Upper lobe of right lung (tissue), 1 donor: Measurements from ENCODE around the gene ITGA1. TPM values are rescaled to one million over a fixed set of nuclear protein-coding genes. Genes with fewer than 3 reads are reported as not detected.

ENCODE experiments used
- ATAC-seq: fragments of 200-7000 bp; cut with Tn5 transposase; one replicate; pipeline ENCODE4 v1.9.1; 2020; ENCODE audit warnings: mild to moderate bottlenecking, moderate library complexity
- DNase-seq: peaks from one replicate; pipeline ENCODE4 v3.0.0-alpha.2; 2020
- H3K27ac ChIP-seq: fragments of 200-600 bp; one replicate; pipeline ENCODE4 v1.8.0; 2022
- H3K27me3 ChIP-seq: fragments of 200-600 bp; one replicate; pipeline ENCODE4 v1.8.0; 2022; ENCODE audit warnings: mild to moderate bottlenecking
- H3K36me3 ChIP-seq: fragments of 200-600 bp; one replicate; pipeline ENCODE4 v1.8.0; 2022
- H3K4me1 ChIP-seq: fragments of 200-600 bp; one replicate; pipeline ENCODE4 v1.8.0; 2022
- H3K4me3 ChIP-seq: fragments of 200-600 bp; one replicate; pipeline ENCODE4 v1.8.0; 2022; ENCODE audit warnings: mild to moderate bottlenecking
- H3K9me3 ChIP-seq: fragments of 200-600 bp; one replicate; pipeline ENCODE4 v1.8.0; 2022
- intact Hi-C: fragments of 100-400 bp; cut with DNase I; formaldehyde crosslinking; loops from one replicate; pipeline ENCODE4 v1.11.0; 2022
- total RNA-seq: library from RNA; stranded (reverse); fragmentation: NEBNext Ultra II Directional; extraction: Animal tissue kit (Norgen Biotek cat#: 25700); gene quantifications from one replicate; pipeline ENCODE4 v1.2.1, GENCODE V29; 2021
- TF ChIP-seq, protein P1 (sequence below): fragments of 200-600 bp; IDR thresholded peaks from one replicate; pipeline ENCODE4 v1.8.0; 2022; ENCODE audit warnings: antibody characterized with exemption
- donor health status: DM: no; HTN: yes; CAD: no; lungs with severe emphysema.

ITGA1 gene
- total RNA-seq, 1 donor from 2014 or later: 94.8 TPM

- peaks cover 17% of the 10 kb centered on the region for H3K4me1 ChIP-seq
- intact Hi-C loops: no loop called here
- ATAC-seq: no peak
These were observed 80.1 kb downstream of the ITGA1 start for GRCh38 chr5:52867809-52868208.

DNA sequence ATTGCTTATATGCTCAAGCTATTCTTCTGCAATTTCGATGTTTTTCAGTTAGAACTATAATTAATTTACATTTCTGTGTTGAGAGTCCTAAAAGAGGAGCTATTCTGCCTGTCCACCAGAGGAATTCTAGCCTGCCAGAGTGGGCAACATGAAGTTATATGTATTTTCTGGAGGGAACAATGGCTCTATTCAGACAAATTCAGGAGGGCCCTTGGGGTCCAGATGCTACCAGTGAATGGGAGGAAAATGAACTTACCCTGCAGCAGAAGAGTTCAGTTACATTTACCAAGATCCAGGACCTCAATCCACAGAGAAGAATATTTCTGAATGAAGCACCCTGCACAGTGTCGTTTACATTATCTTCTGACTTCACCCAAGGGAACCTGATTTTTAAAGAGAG lies 80.7 kb downstream of the ITGA1 start:
- H3K9me3 ChIP-seq: no peaks in the 10 kb centered on the region
- H3K4me1 ChIP-seq: peaks cover 17% of the 10 kb centered on the region
- TF ChIP-seq, protein P1, sequence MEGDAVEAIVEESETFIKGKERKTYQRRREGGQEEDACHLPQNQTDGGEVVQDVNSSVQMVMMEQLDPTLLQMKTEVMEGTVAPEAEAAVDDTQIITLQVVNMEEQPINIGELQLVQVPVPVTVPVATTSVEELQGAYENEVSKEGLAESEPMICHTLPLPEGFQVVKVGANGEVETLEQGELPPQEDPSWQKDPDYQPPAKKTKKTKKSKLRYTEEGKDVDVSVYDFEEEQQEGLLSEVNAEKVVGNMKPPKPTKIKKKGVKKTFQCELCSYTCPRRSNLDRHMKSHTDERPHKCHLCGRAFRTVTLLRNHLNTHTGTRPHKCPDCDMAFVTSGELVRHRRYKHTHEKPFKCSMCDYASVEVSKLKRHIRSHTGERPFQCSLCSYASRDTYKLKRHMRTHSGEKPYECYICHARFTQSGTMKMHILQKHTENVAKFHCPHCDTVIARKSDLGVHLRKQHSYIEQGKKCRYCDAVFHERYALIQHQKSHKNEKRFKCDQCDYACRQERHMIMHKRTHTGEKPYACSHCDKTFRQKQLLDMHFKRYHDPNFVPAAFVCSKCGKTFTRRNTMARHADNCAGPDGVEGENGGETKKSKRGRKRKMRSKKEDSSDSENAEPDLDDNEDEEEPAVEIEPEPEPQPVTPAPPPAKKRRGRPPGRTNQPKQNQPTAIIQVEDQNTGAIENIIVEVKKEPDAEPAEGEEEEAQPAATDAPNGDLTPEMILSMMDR: no peak
- H3K36me3 ChIP-seq: peaks cover 3% of the 10 kb centered on the region
- H3K27ac ChIP-seq: no peak overlapping the region
- no peak overlapping the region for H3K4me3 ChIP-seq
- ATAC-seq (no peak), DNase-seq (no peak)
- intact Hi-C loops: no loop called here
- H3K27me3 ChIP-seq: no peaks in the 10 kb centered on the region

More at GRCh38 chr5:52867809-52868208, 80.1 kb downstream of the ITGA1 start:
- Histone ChIP-seq H3K27me3 (no peaks in the 10 kb centered on the region), H3K9me3 (no peaks in the 10 kb centered on the region), H3K4me3 (no peak overlapping the region), H3K27ac (no peak overlapping the region), H3K36me3 (peaks cover 3% of the 10 kb centered on the region)
- TF ChIP-seq, protein P1: no peak
- DNase-seq: no peak

DNA sequence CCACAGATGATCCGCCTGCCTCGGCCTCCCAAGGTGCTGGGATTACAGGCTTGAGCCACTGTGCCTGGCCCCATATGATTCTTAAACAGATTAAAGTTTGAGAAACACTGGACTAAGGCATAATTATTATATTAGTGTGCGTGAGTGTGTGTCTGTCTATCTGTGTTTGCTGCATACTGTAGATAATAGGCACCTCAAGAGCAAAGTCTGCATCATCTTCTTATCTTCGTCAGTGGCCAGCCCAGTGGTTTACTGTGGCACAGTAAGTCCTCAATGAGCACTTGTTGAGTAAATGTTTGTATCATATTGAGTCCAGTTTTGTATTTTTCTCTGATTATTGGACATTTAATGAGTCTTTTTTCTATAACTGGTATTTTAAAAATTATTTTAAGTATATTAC lies 81.7 kb downstream of the ITGA1 start:
- no peak for ATAC-seq

GRCh38 chr5:52870448-52870847 lies 82.7 kb downstream of the ITGA1 start:
- TF ChIP-seq, protein P1: no peak

More for the DNA sequence above, 81.7 kb downstream of the ITGA1 start:
- Histone ChIP-seq H3K9me3 (no peaks in the 10 kb centered on the region), H3K36me3 (peaks cover 3% of the 10 kb centered on the region), H3K4me1 (peaks cover 7% of the 10 kb centered on the region), H3K4me3 (no peak overlapping the region), H3K27me3 (no peaks in the 10 kb centered on the region), H3K27ac (no peak overlapping the region)
- TF ChIP-seq, protein P1: no peak
- DNase-seq: no peak
- intact Hi-C loops: no loop called here

DNA sequence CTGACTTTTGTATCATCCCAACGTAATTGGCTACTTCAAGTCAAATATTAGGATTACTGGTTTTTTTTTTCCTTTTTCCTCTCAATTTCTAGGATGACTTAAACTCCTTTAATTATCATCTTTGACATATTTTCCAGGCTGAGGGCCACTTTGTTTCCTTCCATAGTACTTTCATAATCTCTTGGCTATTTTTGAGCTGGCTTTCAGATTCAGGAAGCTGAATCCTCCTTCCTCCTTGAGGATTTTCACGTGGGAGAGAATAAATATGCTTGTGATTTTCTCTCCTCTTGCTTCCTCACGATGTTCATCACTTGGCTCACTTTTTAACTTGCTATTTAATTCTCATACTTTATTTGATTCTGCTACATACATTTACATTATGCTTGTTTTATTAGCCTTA lies 88.1 kb downstream of the ITGA1 start:
- Histone ChIP-seq H3K27ac (no peak overlapping the region), H3K9me3 (no peaks in the 10 kb centered on the region), H3K27me3 (no peaks in the 10 kb centered on the region), H3K4me3 (no peak overlapping the region), H3K36me3 (no peaks in the 10 kb centered on the region), H3K4me1 (no peaks in the 10 kb centered on the region)
- TF ChIP-seq, protein P1: no peak
- no peak for ATAC-seq
- intact Hi-C loops: no loop called here
- no peak for DNase-seq

More at GRCh38 chr5:52870448-52870847, 82.7 kb downstream of the ITGA1 start:
- Histone ChIP-seq H3K27ac (no peak overlapping the region), H3K4me3 (no peak overlapping the region), H3K36me3 (peaks cover 3% of the 10 kb centered on the region), H3K9me3 (no peaks in the 10 kb centered on the region), H3K4me1 (no peaks in the 10 kb centered on the region), H3K27me3 (no peaks in the 10 kb centered on the region)
- ATAC-seq (peak; percentile 59), DNase-seq (no peak)
- intact Hi-C loops: no loop called here

GRCh38 chr5:52876456-52876855 lies 88.7 kb downstream of the ITGA1 start:
- no peak overlapping the region for H3K27ac ChIP-seq
- H3K9me3 ChIP-seq: no peaks in the 10 kb centered on the region
- no peaks in the 10 kb centered on the region for H3K4me1 ChIP-seq
- intact Hi-C loops: no loop called here
- H3K27me3 ChIP-seq: no peaks in the 10 kb centered on the region
- TF ChIP-seq, protein P1: no peak
- ATAC-seq (no peak), DNase-seq (no peak)
- no peak overlapping the region for H3K4me3 ChIP-seq
- H3K36me3 ChIP-seq: no peaks in the 10 kb centered on the region
